Measurements from ENCODE around the gene ANP32A. TPM values are rescaled to one million over a fixed set of nuclear protein-coding genes. Genes with fewer than 3 reads are reported as not detected.

The ANP32A gene
- total RNA-seq, 1 donor from 2014 or later: 98.5 TPM

GRCh38 chr15:68743256-68743655 is 77.4 kb downstream of the ANP32A start:
- no peak for DNase-seq

GRCh38 chr15:68739390-68740080 is 81.2 kb downstream of the ANP32A start:
- DNase-seq: no peak

GRCh38 chr15:68735610-68736009 is 85.1 kb downstream of the ANP32A start:
- DNase-seq: no peak

GRCh38 chr15:68734881-68735280 is 85.8 kb downstream of the ANP32A start:
- DNase-seq: no peak

- DNase-seq: no peak
These were observed 86.3 kb downstream of the ANP32A start for GRCh38 chr15:68734352-68734751.

GRCh38 chr15:68733666-68734065 is 87.0 kb downstream of the ANP32A start:
- no peak for DNase-seq

- DNase-seq: no peak
These were observed 88.2 kb downstream of the ANP32A start for GRCh38 chr15:68732451-68732850.

- DNase-seq: no peak
These were observed 89.5 kb downstream of the ANP32A start for GRCh38 chr15:68730976-68731897.

- DNase-seq: peak; percentile 33
These were observed 90.2 kb downstream of the ANP32A start for GRCh38 chr15:68730471-68730919.

- peak; percentile 16 for DNase-seq
These were observed 90.8 kb downstream of the ANP32A start for GRCh38 chr15:68729789-68730411.

Small RNA genes within 50 kb of the gene (small RNA-seq; reads per million reads assigned to genes)
- gene MIR4312 (ENCODE audit: low replicate concordance): not detected

Other genes starting within 250 kb of the ANP32A start
- gene CORO2B, start 241.9 kb downstream of the ANP32A start, total RNA-seq: 2.4 TPM
- 0.99 TPM for gene SPESP1, start 109.6 kb upstream of the ANP32A start, total RNA-seq
- gene NOX5, start 193.8 kb upstream of the ANP32A start, total RNA-seq: 0.39 TPM

All from skin of body (tissue), 3 donors.